Mucosa of stomach (tissue), 1 donor: ENCODE results near the gene RAB11A.

ENCODE experiments used
- H3K27me3 ChIP-seq: one replicate; pipeline ENCODE4 v1.7.0; 2013; ENCODE audit warnings: mild to moderate bottlenecking, low read length; ENCODE audit not compliant: control insufficient read depth, insufficient read depth
- H3K36me3 ChIP-seq: one replicate; pipeline ENCODE4 v1.7.0; 2013; ENCODE audit warnings: low read length; ENCODE audit not compliant: control insufficient read depth, insufficient read depth
- H3K4me1 ChIP-seq: one replicate; pipeline ENCODE4 v1.7.0; 2013; ENCODE audit warnings: mild to moderate bottlenecking, low read length; ENCODE audit not compliant: control insufficient read depth, insufficient read depth
- H3K4me3 ChIP-seq: one replicate; pipeline ENCODE4 v1.7.0; 2013; ENCODE audit warnings: low read length
- H3K9ac ChIP-seq: one replicate; pipeline ENCODE4 v1.7.0; 2013; ENCODE audit warnings: mild to moderate bottlenecking, low read length, moderate library complexity
- H3K9me3 ChIP-seq: one replicate; pipeline ENCODE4 v1.7.0; 2013; ENCODE audit warnings: mild to moderate bottlenecking, low read length, moderate library complexity; ENCODE audit not compliant: control insufficient read depth
- donor health status: Pancreatic carcinoma.

RAB11A gene

GRCh38 chr15:65869126-65869953 is at the start of gene RAB11A:
RAB11A (plus strand) TSS chr15:65869491; CDS start chr15:65869586, 95 bp downstream.
- peak within 1 kb of the TSS; percentile 88 for H3K4me3 ChIP-seq
- H3K27me3 ChIP-seq, result no peaks in the 10 kb centered on the region
- peak within 1 kb of the TSS; percentile 99 for H3K9ac ChIP-seq
- H3K36me3 ChIP-seq, result no peaks in the 10 kb centered on the region
- no peaks in the 10 kb centered on the region for H3K9me3 ChIP-seq
- H3K4me1 ChIP-seq, result no peaks in the 10 kb centered on the region

DNA sequence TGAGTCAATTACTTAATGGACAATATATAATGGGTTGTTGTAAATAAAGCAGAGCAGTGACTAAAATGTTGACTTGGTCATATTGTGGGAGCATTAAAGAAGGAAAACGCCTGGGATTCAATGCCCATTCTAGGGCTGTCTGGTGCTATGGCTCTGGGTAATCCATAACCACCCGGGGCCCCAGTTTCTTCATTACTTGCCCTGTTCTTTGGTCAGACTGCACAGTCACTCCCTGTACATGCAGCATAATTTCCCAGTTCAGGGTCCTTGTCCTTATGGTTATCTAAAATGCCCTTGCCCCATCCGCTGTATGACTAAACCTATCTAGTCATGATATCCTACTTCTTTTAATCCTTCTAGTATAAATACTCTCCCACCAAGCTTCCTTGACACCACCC is 49.7 kb upstream of the RAB11A start:
- Histone ChIP-seq H3K4me1 (no peaks in the 10 kb centered on the region), H3K27me3 (no peaks in the 10 kb centered on the region), H3K9me3 (no peaks in the 10 kb centered on the region), H3K4me3 (no peak overlapping the region), H3K36me3 (no peaks in the 10 kb centered on the region), H3K9ac (no peak overlapping the region)

DNA sequence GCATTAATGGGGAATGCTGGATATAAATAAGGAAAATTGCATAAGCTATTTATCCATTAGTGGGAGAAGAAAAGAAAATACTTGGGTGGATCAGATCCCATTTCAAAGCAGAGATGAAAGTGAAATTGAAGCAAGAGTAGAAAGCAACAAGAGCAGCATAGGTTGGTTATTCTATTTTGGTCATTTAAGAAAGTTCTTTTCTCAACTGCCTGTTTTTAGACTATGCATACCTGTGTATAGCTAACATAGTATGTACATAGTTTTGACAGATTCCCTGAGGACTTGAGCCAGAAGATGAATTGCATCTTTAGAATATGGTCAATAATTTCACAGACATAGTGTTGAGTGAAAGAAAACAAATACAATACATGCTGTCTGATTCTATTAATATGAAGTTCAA is 48.2 kb upstream of the RAB11A start:
- Histone ChIP-seq H3K4me3 (no peak overlapping the region), H3K36me3 (no peaks in the 10 kb centered on the region), H3K27me3 (no peaks in the 10 kb centered on the region), H3K4me1 (no peaks in the 10 kb centered on the region), H3K9ac (no peak overlapping the region), H3K9me3 (no peaks in the 10 kb centered on the region)

DNA sequence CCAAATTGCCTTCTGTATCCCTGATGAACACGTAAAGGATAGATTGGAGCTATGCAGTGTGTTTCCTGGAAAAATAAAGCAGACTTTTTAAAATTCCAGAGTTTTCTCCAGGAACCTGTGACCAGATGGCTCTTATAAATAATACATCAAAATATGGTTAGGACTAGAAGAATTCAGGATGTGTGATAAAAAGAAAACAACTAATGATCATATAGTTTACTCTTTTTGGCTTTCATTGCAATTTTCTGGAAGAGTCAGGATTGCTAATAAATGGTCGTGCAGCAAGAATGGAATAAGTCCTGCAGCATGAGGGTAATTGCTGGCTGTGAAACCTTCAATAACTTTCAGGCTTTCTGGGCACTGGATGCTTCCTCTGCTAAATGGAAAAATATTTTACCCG is 47.0 kb upstream of the RAB11A start:
- Histone ChIP-seq H3K4me1 (no peaks in the 10 kb centered on the region), H3K4me3 (no peak overlapping the region), H3K27me3 (no peaks in the 10 kb centered on the region), H3K9ac (no peak overlapping the region), H3K9me3 (no peaks in the 10 kb centered on the region), H3K36me3 (no peaks in the 10 kb centered on the region)

DNA sequence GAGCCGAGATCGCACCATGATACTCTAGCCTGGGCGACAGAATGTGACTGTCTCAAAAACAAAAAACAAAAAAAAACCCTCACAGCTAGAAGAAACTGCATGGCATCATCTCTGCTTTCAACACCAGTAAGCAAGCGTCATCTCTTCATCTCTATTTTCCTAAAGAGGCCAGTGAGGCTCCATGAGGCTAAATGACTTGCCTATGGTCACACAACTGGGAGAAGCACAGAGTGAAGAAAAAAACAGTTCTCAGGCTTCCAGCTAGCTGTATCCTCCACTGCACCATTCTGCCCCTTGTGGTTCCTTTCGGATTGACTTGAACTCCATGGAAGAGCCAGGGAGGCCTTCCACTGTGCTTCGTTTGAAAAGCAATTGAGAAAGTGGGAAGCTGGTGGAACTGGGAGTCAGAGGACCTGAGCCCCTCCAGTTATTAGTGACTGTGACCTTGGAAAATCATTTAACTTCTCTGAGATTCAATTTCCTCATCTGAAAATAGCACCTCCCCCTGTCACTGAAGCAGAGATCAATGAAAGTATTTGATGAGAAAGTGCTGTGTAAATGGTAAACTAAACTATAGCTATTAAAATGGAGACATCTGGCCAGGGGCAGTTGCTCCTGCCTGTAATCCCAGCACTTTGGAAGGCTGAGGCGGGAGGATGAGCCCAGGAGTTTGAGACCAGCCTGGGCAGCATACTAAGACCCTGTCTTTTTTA is 45.1 kb upstream of the RAB11A start:
- Histone ChIP-seq H3K27me3 (no peaks in the 10 kb centered on the region), H3K4me3 (no peak overlapping the region), H3K4me1 (no peaks in the 10 kb centered on the region), H3K9me3 (no peaks in the 10 kb centered on the region), H3K36me3 (no peaks in the 10 kb centered on the region), H3K9ac (no peak overlapping the region)

GRCh38 chr15:65824941-65825544 is 44.2 kb upstream of the RAB11A start:
- H3K36me3 ChIP-seq, result no peaks in the 10 kb centered on the region
- H3K27me3 ChIP-seq, result no peaks in the 10 kb centered on the region
- H3K4me1 ChIP-seq, result peaks cover 3% of the 10 kb centered on the region
- no peak overlapping the region for H3K4me3 ChIP-seq
- no peaks in the 10 kb centered on the region for H3K9me3 ChIP-seq
- H3K9ac ChIP-seq, result no peak overlapping the region

GRCh38 chr15:65827065-65827464 is 42.2 kb upstream of the RAB11A start:
- Histone ChIP-seq H3K4me3 (no peak overlapping the region), H3K4me1 (peaks cover 16% of the 10 kb centered on the region), H3K27me3 (no peaks in the 10 kb centered on the region), H3K36me3 (no peaks in the 10 kb centered on the region), H3K9ac (no peak overlapping the region), H3K9me3 (no peaks in the 10 kb centered on the region)

DNA sequence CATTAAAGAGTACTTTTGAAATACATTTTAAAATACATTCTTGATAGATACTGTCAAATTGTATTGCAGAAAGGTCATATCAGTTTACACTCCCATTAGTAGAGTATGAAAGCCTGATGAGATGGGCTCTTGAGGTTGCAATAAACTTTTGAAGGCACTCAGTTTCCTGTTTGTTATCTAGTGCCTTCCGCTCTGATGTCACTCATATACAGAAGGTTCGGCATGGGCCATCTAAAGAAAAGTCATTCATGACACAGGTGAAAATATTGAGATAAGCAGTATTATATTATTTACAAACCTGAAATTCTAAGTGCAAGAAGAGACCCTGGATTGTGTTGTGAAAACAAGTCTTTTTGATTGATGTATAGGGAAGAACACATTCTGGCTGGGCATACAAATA is 40.7 kb upstream of the RAB11A start:
- H3K27me3 ChIP-seq, result no peaks in the 10 kb centered on the region
- peaks cover 31% of the 10 kb centered on the region for H3K4me1 ChIP-seq
- H3K9ac ChIP-seq, result no peak overlapping the region
- H3K4me3 ChIP-seq, result no peak overlapping the region
- no peaks in the 10 kb centered on the region for H3K36me3 ChIP-seq
- no peaks in the 10 kb centered on the region for H3K9me3 ChIP-seq

GRCh38 chr15:65829130-65829764 is 40.0 kb upstream of the RAB11A start:
- H3K36me3 ChIP-seq, result no peaks in the 10 kb centered on the region
- no peak overlapping the region for H3K9ac ChIP-seq
- no peaks in the 10 kb centered on the region for H3K9me3 ChIP-seq
- peaks cover 37% of the 10 kb centered on the region for H3K4me1 ChIP-seq
- H3K27me3 ChIP-seq, result no peaks in the 10 kb centered on the region
- no peak overlapping the region for H3K4me3 ChIP-seq

GRCh38 chr15:65832549-65833364 is 36.5 kb upstream of the RAB11A start:
- H3K4me3 ChIP-seq, result no peak overlapping the region

DNA sequence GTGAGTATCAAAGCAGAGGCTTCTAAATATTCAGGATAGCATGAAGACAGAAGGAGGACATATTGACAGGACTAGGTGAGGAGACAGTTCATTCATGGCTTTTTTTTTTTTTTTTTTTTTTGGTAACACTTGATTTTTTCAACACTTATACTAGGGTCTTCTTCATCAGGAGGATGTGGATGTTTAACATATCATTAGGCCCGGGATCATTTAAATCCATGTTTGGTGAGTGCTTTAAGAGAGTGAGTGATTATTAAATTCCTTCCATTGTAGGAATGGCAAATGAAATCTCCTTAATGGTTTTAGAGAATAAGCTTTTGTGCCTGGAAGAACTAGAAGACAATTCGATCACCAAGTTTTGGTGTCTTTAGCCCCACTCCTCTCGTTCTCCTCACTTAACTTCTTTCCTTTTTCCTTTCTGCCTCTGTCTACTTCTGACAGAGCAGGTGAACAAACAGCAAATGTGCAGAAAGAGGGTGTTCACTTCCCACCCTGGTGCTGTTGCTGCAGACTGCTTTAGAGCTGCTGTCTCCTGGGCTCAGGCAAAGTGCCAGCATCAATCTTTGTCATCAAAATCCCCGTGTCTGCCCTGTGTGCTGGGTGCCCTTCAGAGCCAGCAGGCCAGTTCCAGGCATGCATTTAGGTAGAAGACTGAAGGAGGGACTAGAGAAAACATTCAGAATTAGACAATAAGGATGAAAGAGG is 35.6 kb upstream of the RAB11A start:
- Histone ChIP-seq H3K9me3 (no peaks in the 10 kb centered on the region), H3K4me3 (no peak overlapping the region), H3K36me3 (no peaks in the 10 kb centered on the region), H3K9ac (peak overlapping the region; percentile 52), H3K27me3 (no peaks in the 10 kb centered on the region), H3K4me1 (peaks cover 50% of the 10 kb centered on the region)

More at GRCh38 chr15:65832549-65833364, 36.5 kb upstream of the RAB11A start:
- Histone ChIP-seq H3K4me1 (peaks cover 49% of the 10 kb centered on the region), H3K27me3 (no peaks in the 10 kb centered on the region), H3K9me3 (no peaks in the 10 kb centered on the region), H3K9ac (peak overlapping the region; percentile 52), H3K36me3 (no peaks in the 10 kb centered on the region)
